SK-N-SH treated with all-trans-retinoic acid at 6 μM for 48 hours (cell line): ENCODE data around the gene NEUROG1.

Experiments used
- ARNTL ChIP-seq: fragments of 450-650 bp; formaldehyde crosslinking; IDR thresholded peaks from 2 replicates; pipeline ENCODE4 v1.5.0; 2020; ENCODE audit warnings: low read depth, mild to moderate bottlenecking, moderate library complexity, borderline replicate concordance
- TCF4 ChIP-seq: fragments of 250-450 bp; sonication (Bioruptor Pico); IDR thresholded peaks from 2 replicates; pipeline ENCODE4 v1.8.0; 2021; ENCODE audit warnings: mild to moderate bottlenecking, moderate library complexity, borderline replicate concordance
- ZC3H10 ChIP-seq: fragments of 250-450 bp; sonication (Bioruptor Pico); IDR thresholded peaks from 2 replicates; pipeline ENCODE4 v1.5.1; 2021; ENCODE audit warnings: mild to moderate bottlenecking, moderate library complexity
- ZFP3 ChIP-seq: fragments of 250-450 bp; sonication (Bioruptor Pico); IDR thresholded peaks from 2 replicates; pipeline ENCODE4 v1.5.0; 2020; ENCODE audit warnings: mild to moderate bottlenecking, moderate library complexity

GRCh38 chr5:135561266-135561665, 25.5 kb upstream of the NEUROG1 start:
- TF ChIP-seq ZFP3 (CRISPR knock-in tag) (no peak), ARNTL (CRISPR knock-in tag) (no peak), TCF4 (CRISPR knock-in tag) (no peak), ZC3H10 (CRISPR knock-in tag) (no peak)
